MM.1S (cell line): ENCODE data around the gene RUFY2.

Source experiments
- DNase-seq: peaks from one replicate; pipeline ENCODE4 v3.0.0-alpha.2; 2015
- H2AFZ ChIP-seq: fragments of 300-600 bp; sonication (generic); 2 replicates; pipeline ENCODE4 v1.6.0; 2016; ENCODE audit warnings: antibody characterized with exemption, low read length
- H3F3A ChIP-seq: fragments of 300-600 bp; sonication (generic); 2 replicates; pipeline ENCODE4 v1.6.1; 2016; ENCODE audit warnings: mild to moderate bottlenecking, antibody characterized with exemption, low read length, moderate library complexity, mixed read lengths; ENCODE audit not compliant: insufficient read depth
- H3K27ac ChIP-seq: fragments of 300-600 bp; sonication (generic); 2 replicates; pipeline ENCODE4 v1.5.1; 2016; ENCODE audit warnings: mild to moderate bottlenecking, low read length
- H3K27me3 ChIP-seq: fragments of 300-600 bp; sonication (generic); replicated peaks from 2 replicates; pipeline ENCODE4 v1.6.0; 2016; ENCODE audit warnings: low read length; ENCODE audit not compliant: insufficient read depth
- H3K36me3 ChIP-seq: fragments of 300-600 bp; sonication (generic); replicated peaks from 2 replicates; pipeline ENCODE4 v1.6.1; 2016; ENCODE audit warnings: mild to moderate bottlenecking, low read length, mixed read lengths; ENCODE audit not compliant: insufficient read depth
- H3K4me1 ChIP-seq: fragments of 300-600 bp; sonication (generic); 2 replicates; pipeline ENCODE4 v1.6.1; 2016; ENCODE audit warnings: low read length, mixed read lengths
- H3K4me2 ChIP-seq: fragments of 300-600 bp; sonication (generic); 2 replicates; pipeline ENCODE4 v1.6.0; 2016; ENCODE audit warnings: low read depth, low read length
- H3K4me3 ChIP-seq: fragments of 300-600 bp; sonication (generic); 2 replicates; pipeline ENCODE4 v1.5.1; 2016; ENCODE audit warnings: low read length, mixed read lengths
- H3K79me2 ChIP-seq: fragments of 300-600 bp; sonication (generic); 2 replicates; pipeline ENCODE4 v1.6.1; 2016; ENCODE audit warnings: mixed run types, low read length, mixed read lengths
- H3K9ac ChIP-seq: fragments of 300-600 bp; sonication (generic); 2 replicates; pipeline ENCODE4 v1.6.1; 2016; ENCODE audit warnings: low read length, mixed read lengths
- H3K9me2 ChIP-seq: fragments of 300-600 bp; sonication (generic); replicated peaks from 2 replicates; pipeline ENCODE4 v1.6.1; 2016; ENCODE audit warnings: mild to moderate bottlenecking, low read length, mixed read lengths; ENCODE audit not compliant: insufficient read depth
- H3K9me3 ChIP-seq: fragments of 300-600 bp; sonication (generic); replicated peaks from 2 replicates; pipeline ENCODE4 v1.6.1; 2016; ENCODE audit warnings: mild to moderate bottlenecking, low read length, mixed read lengths; ENCODE audit not compliant: insufficient read depth
- H4K20me1 ChIP-seq: fragments of 300-600 bp; sonication (generic); 2 replicates; pipeline ENCODE4 v1.6.1; 2016; ENCODE audit warnings: mild to moderate bottlenecking, low read length, moderate library complexity, mixed read lengths; ENCODE audit not compliant: insufficient read depth
- CTCF ChIP-seq: fragments of 300-600 bp; sonication (generic); IDR thresholded peaks from 2 replicates; pipeline ENCODE4 v1.5.1; 2016; ENCODE audit warnings: antibody characterized with exemption, low read length, mixed read lengths
- EZH2 ChIP-seq: fragments of 300-600 bp; sonication (generic); optimal IDR thresholded peaks from 2 replicates; pipeline ENCODE3; 2017; ENCODE audit warnings: low read depth, mild to moderate bottlenecking, antibody characterized with exemption, low read length, mixed read lengths
- EZH2phosphoT487 ChIP-seq: fragments of 300-600 bp; sonication (generic); IDR thresholded peaks from 2 replicates; pipeline ENCODE4 v1.6.1; 2018; ENCODE audit warnings: antibody characterized with exemption, low read length

The RUFY2 gene

DNA sequence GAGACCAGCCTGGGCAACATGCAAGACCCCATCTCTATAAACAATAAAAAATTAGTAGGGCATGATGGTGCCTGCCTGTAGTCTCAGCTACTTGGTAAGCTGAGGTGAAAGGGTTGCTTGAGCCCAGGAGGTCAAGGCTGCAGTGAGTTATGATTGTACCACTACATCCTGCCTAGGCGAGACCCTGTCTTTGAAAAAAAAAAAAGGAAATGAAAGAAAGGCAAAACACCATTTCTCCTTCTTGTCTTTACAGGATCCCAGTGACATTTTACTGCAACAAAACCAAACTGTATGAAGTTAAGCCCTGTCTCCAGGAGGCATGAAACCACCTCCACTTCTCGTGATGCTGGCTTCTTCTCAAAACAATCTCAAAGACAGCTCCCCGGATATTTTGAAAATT lies 44.5 kb downstream of the RUFY2 start:
- H2AFZ ChIP-seq, result no peak overlapping the region
- DNase-seq, result no peak
- H3K4me3 ChIP-seq, result no peak overlapping the region
- no peaks in the 10 kb centered on the region for H3K9me3 ChIP-seq
- H3F3A ChIP-seq, result no peaks in the 10 kb centered on the region
- H3K27me3 ChIP-seq, result no peaks in the 10 kb centered on the region
- H4K20me1 ChIP-seq, result no peaks in the 10 kb centered on the region
- no peaks in the 10 kb centered on the region for H3K9me2 ChIP-seq
- H3K79me2 ChIP-seq, result no peaks in the 10 kb centered on the region
- no peak overlapping the region for H3K27ac ChIP-seq
- no peaks in the 10 kb centered on the region for H3K36me3 ChIP-seq
- no peak for TF ChIP-seq CTCF
- TF ChIP-seq EZH2phosphoT487, result no peak
- TF ChIP-seq EZH2, result no peak
- no peaks in the 10 kb centered on the region for H3K4me1 ChIP-seq
- H3K9ac ChIP-seq, result no peak overlapping the region
- H3K4me2 ChIP-seq, result no peak overlapping the region

DNA sequence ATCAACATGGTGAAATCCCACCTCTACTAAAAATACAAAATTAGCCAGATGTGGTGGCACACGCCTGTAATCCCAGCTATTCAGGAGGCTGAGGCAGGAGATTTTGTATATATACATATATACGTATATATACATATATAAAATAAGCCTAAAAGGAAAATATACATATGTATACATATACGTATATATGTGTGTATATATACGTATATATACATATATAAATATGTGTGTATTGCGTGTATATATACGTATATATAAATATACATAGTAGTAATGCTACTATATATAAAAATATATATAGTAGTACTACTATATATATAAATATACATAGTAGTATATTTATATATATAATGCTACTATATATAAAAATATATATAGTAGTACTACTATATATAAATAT lies 47.9 kb downstream of the RUFY2 start:
- H3K9me2 ChIP-seq, result no peaks in the 10 kb centered on the region
- H3K27ac ChIP-seq, result no peak overlapping the region
- no peak overlapping the region for H3K4me2 ChIP-seq
- DNase-seq, result no peak
- H3K79me2 ChIP-seq, result no peaks in the 10 kb centered on the region
- H3F3A ChIP-seq, result no peaks in the 10 kb centered on the region
- no peaks in the 10 kb centered on the region for H3K36me3 ChIP-seq
- H2AFZ ChIP-seq, result no peak overlapping the region
- H3K9ac ChIP-seq, result no peak overlapping the region
- no peaks in the 10 kb centered on the region for H3K9me3 ChIP-seq
- TF ChIP-seq CTCF (no peak), EZH2phosphoT487 (no peak), EZH2 (no peak)
- H3K27me3 ChIP-seq, result no peaks in the 10 kb centered on the region
- H3K4me1 ChIP-seq, result no peaks in the 10 kb centered on the region
- H4K20me1 ChIP-seq, result no peaks in the 10 kb centered on the region
- no peak overlapping the region for H3K4me3 ChIP-seq

DNA sequence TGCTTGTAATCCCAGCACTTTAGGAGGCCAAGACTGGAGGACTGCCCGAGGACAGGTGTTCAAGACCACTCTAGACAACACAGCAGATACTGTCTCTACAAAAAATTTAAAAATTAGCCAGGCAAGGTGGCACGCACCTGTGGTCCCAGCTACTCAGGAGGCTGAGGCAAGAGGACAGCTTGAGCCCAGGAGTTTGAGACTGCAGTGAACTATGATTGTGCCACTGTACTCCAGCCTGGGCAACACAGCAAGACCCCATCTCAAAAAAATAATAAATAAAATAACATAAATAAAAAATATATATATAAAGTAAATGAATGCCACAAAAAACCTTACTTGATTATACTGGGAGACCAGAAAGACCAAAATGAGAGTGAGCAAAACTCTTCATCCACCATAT lies 53.5 kb downstream of the RUFY2 start:
- no peak overlapping the region for H3K9ac ChIP-seq
- no peak for DNase-seq
- H3K36me3 ChIP-seq, result no peaks in the 10 kb centered on the region
- H2AFZ ChIP-seq, result no peak overlapping the region
- H3K79me2 ChIP-seq, result no peaks in the 10 kb centered on the region
- no peak overlapping the region for H3K4me2 ChIP-seq
- H3K4me3 ChIP-seq, result no peak overlapping the region
- no peaks in the 10 kb centered on the region for H3K27me3 ChIP-seq
- no peaks in the 10 kb centered on the region for H3K9me3 ChIP-seq
- H3K9me2 ChIP-seq, result no peaks in the 10 kb centered on the region
- H4K20me1 ChIP-seq, result no peaks in the 10 kb centered on the region
- no peaks in the 10 kb centered on the region for H3K4me1 ChIP-seq
- H3F3A ChIP-seq, result no peaks in the 10 kb centered on the region
- H3K27ac ChIP-seq, result no peak overlapping the region
- no peak for TF ChIP-seq EZH2phosphoT487
- no peak for TF ChIP-seq CTCF
- TF ChIP-seq EZH2, result no peak
